Mesothelial cell of epicardium (in vitro differentiated cells): ENCODE data around the gene SERPINE1. TPM values are rescaled to one million over a fixed set of nuclear protein-coding genes. Genes with fewer than 3 reads are reported as not detected.

Experiments used
- DNase-seq, 2 experiments: peaks; one replicate each; pipeline ENCODE4 v3.0.0; 2021; ENCODE audit warnings: low spot score in 2 of 2; ENCODE audit not compliant: unreplicated experiment in 2 of 2
- H3K27ac Mint-ChIP-seq: 2 replicates; pipeline ENCODE4 v1.8.0; 2021; ENCODE audit warnings: mixed read lengths
- H3K27me3 Mint-ChIP-seq: 2 replicates; pipeline ENCODE4 v1.8.0; 2021; ENCODE audit warnings: low read depth, mixed read lengths
- H3K36me3 Mint-ChIP-seq: 2 replicates; pipeline ENCODE4 v1.8.0; 2021; ENCODE audit warnings: mixed read lengths
- H3K4me1 Mint-ChIP-seq: 2 replicates; pipeline ENCODE4 v1.8.0; 2021; ENCODE audit warnings: mixed read lengths
- H3K4me3 Mint-ChIP-seq: 2 replicates; pipeline ENCODE4 v1.8.0; 2021; ENCODE audit warnings: mild to moderate bottlenecking, moderate library complexity, mixed read lengths
- H3K9me3 Mint-ChIP-seq: 2 replicates; pipeline ENCODE4 v1.8.0; 2021; ENCODE audit warnings: mixed read lengths
- CTCF ChIP-seq: fragments of 200-600 bp; sonication (generic); IDR thresholded peaks from one replicate; pipeline ENCODE4 v1.5.0; 2021; ENCODE audit warnings: antibody characterized with exemption; ENCODE audit not compliant: unreplicated experiment
- total RNA-seq: library from RNA; stranded (reverse); gene quantifications from 3 replicates; pipeline ENCODE4 v1.2.1, GENCODE V29; 2021

Gene SERPINE1
- total RNA-seq, 1 donor from 2014 or later = 11.4 TPM

- DNase-seq = no peak
- peaks cover 3% of the 10 kb centered on the region for H3K9me3 Mint-ChIP-seq
- no peak for TF ChIP-seq CTCF
- no peaks in the 10 kb centered on the region for H3K27me3 Mint-ChIP-seq
- no peaks in the 10 kb centered on the region for H3K36me3 Mint-ChIP-seq
- no peak overlapping the region for H3K4me3 Mint-ChIP-seq
- H3K27ac Mint-ChIP-seq = peak overlapping the region; percentile 97
- H3K4me1 Mint-ChIP-seq = peaks cover 48% of the 10 kb centered on the region
These were observed 3.8 kb upstream of the SERPINE1 start for GRCh38 chr7:101122933-101123702.

GRCh38 chr7:101123703-101124068 is 3.2 kb upstream of the SERPINE1 start:
- H3K36me3 Mint-ChIP-seq = no peaks in the 10 kb centered on the region
- H3K4me3 Mint-ChIP-seq = no peak overlapping the region
- no peaks in the 10 kb centered on the region for H3K27me3 Mint-ChIP-seq
- H3K4me1 Mint-ChIP-seq = peaks cover 49% of the 10 kb centered on the region
- peaks cover 3% of the 10 kb centered on the region for H3K9me3 Mint-ChIP-seq
- TF ChIP-seq CTCF = no peak
- peak overlapping the region; percentile 4 for H3K27ac Mint-ChIP-seq
- no peak for DNase-seq

- Mint-ChIP-seq H3K27ac (peak overlapping the region; percentile 86), H3K27me3 (no peaks in the 10 kb centered on the region), H3K36me3 (no peaks in the 10 kb centered on the region), H3K4me1 (peaks cover 49% of the 10 kb centered on the region), H3K4me3 (no peak overlapping the region), H3K9me3 (peaks cover 3% of the 10 kb centered on the region)
- TF ChIP-seq CTCF = no peak
- no peak for DNase-seq
These were observed 2.4 kb upstream of the SERPINE1 start for GRCh38 chr7:101124376-101125056.

- peak in 1 of 2 experiments; percentile 55 for DNase-seq
- Mint-ChIP-seq H3K4me1 (peaks cover 42% of the 10 kb centered on the region), H3K27ac (peak overlapping the region; percentile 90), H3K27me3 (no peaks in the 10 kb centered on the region), H3K4me3 (no peak overlapping the region), H3K36me3 (peaks cover 3% of the 10 kb centered on the region), H3K9me3 (peaks cover 3% of the 10 kb centered on the region)
- no peak for TF ChIP-seq CTCF
These were observed 784 bp upstream of the SERPINE1 start for GRCh38 chr7:101125989-101126650.

- peaks cover 3% of the 10 kb centered on the region for H3K36me3 Mint-ChIP-seq
- H3K27ac Mint-ChIP-seq = peak overlapping the region; percentile 90
- TF ChIP-seq CTCF = no peak
- peaks cover 3% of the 10 kb centered on the region for H3K9me3 Mint-ChIP-seq
- no peaks in the 10 kb centered on the region for H3K27me3 Mint-ChIP-seq
- DNase-seq = no peak
- peak overlapping the region; percentile 61 for H3K4me3 Mint-ChIP-seq
- H3K4me1 Mint-ChIP-seq = peaks cover 32% of the 10 kb centered on the region
These were observed 646 bp downstream of the SERPINE1 start for GRCh38 chr7:101127460-101128039.
